GM19351 (cell line): ENCODE measurements around the gene ADGRL3.

ENCODE experiments used
- ATAC-seq: cut with Tn5 transposase; IDR thresholded peaks from one replicate; pipeline ENCODE4 v1.9.1; 2021; ENCODE audit warnings: mild to moderate bottlenecking, moderate library complexity; ENCODE audit not compliant: unreplicated experiment

Gene ADGRL3

DNA sequence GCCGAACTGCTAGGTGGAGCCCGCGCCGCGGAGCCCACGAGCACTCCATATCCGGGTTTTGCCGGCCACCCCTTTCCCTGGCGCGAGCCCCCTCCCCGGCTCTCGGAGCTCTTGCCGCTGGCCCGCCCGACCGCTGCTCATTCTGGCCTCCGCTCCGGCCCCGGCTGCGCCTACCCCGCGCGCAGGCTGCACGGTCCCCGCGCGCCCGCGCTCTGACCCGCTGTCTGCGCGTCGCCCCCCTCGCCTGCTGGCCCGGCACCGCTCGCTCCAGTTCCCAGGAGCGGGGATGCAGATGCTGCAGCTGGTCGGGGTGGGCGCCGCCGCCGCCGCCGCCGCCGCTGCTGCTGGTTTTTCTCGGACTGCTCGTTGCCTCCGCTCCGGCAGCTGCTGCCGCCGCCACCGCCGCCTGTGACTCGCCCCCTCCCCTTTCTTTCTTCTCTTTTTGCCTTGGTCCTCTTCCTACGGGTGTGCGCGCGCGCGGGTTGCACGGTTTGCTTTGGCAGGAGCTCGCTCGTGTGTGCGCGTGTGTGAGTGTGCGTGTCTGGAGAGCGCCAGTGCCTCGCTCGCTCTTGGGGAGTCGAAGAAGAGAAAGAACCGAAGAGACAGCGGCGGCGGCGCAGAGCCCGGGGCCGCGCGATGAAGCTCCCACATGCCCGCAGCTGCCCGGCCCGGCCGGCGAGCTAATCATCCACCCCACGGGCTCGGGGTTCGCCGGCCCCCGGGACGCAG is at the start of gene ADGRL3:
Gene ADGRL3, plus strand, starts transcription at position 140 of the 729 bp plus-strand sequence.
- no peak for ATAC-seq

DNA sequence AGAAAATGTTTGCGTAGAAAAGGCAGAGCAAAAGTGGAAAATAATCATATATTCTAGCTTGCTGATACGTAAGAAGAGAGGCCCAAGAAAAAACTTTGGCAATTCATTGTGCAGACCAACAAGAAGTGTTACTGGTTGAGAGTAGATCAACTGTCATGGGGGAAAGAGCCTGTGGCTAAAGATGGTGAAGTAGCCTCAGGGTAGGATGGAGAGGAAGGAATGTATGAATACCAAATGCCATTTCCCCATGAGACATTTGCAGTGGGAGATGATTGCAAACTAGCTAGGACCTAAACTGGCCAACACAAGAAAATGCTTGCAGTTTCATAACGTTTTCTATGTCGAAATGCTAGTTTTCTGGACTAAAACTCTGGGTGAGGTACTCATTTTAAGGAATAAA is 47.7 kb upstream of the ADGRL3 start:
- ATAC-seq: no peak

DNA sequence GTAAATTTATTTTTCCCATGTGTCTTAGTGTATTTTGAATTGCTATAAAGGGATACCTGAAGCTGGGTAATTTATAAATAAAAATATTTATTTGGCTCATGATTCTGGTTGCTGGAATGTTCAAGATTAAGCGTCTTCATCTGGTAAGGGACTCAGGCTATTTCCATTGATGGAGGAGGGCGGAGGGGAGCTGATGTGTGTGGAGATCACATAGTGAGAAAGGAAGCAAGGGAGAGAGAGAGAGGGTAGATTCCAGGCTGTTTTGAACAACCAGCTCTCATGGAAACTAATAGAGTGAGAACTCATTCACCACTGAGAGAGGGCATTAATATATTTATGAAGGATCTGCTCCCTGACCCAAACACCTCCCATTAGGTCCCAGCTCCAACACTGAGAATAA is 39.6 kb upstream of the ADGRL3 start:
- ATAC-seq: no peak

DNA sequence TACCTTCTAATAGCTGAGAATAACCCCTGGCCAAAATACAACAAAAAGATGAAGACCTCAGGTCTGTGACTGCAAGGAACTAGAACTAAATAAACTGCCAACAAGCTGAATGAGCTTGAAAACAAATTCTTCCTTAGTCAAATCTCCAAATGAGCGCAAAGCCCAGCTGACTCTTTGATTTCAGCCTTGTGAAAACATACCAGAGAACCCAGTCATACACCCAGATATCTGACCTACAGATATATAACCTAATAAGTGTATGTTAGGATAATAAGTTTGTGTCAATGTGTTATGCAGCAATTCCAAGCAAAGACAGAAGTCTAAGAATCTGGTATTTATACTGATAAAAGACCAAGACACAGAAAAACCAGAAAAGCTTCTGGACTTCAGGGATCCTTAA is 38.0 kb upstream of the ADGRL3 start:
- ATAC-seq: no peak

DNA sequence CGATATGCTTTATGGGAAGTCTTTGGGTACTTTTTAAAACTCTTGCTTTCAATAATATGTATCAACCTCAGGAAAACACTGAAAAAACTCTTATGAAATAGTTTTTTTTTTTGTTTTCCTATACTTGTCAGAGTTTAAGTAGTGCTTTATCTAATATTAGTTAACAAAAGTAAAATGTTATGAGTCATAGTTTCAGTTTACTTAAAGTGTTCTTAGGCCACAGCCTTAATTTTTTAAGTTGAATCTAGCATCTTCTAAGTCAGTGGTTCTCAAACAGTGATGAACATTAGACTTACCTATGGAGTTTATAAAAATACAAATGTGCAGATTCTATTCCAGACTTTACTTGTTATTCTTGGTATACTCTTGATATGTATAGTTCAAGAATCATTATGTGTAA is 26.3 kb upstream of the ADGRL3 start:
- no peak for ATAC-seq

DNA sequence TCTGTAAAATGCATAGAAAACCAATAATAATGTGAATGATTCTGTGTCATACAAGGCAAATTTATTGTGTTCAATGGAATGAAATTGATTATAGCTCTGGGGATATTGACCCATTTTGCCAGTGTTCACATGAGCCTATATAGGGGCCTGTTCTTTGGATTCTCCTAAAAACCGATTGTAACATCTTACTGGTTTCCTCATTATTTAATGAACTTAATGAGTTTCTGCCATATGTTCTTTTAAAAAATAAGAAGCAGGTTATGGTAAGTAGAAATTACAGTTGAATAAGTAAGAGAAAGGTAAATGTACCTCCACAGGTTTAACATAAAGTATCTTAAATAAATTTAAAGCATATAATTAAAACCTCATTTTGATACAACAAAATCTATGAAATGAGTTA is 24.6 kb upstream of the ADGRL3 start:
- ATAC-seq: no peak

DNA sequence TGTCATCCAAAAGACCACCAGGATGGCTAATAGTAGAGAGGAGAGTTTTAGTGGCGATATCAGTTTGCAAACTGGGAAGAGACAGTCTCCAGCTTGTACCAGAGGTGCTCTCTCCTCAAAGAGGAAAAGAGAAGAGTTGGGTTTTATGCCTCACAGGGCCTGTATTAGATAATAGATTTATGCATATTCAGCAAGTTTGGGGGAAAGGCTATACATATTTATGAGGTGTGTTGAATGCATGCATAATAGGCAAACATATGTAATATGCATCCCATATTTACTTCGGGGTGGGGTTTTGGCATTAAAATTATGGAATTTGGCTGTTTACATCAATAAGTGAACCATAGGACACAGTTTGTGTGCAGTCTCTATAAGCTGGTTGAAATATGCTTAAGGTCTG is 22.8 kb upstream of the ADGRL3 start:
- ATAC-seq: no peak

DNA sequence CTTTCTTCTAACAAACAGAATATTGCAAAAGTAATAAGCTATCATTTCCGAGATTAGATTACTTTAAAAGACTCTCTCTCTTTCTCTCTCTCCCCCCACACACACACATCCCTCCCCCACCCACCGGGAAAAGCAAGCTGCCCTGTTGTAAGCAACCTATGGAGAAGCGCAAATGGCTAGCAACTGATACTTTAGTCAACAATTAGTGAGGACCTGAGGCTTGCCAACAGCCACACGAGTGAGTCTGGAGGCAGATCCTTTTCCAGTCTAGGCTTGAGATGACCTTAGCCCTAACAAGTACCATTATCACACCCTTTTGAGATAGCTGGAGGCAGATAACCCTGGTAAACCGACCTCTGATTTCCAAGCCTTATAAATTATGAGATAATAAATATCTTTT is 19.7 kb upstream of the ADGRL3 start:
- ATAC-seq: no peak

DNA sequence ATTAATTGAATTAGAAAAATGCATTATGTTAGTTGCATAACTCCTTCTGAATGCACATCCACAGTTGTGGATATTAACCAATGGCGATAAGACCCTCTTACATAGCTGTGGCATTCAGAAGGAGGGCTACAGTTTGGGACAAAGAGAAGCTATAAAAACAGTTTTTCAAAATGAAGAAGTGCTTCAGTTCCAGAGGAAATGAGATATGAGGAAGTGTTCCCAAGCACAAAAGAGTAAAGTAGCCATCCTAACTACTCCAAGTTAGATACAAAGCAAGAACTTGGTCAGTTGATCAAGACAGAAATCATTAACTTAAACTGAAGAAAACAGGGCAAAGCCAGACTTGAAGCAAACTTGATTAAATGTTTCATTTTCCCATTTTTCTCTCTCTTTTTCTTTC is 17.2 kb upstream of the ADGRL3 start:
- no peak for ATAC-seq

DNA sequence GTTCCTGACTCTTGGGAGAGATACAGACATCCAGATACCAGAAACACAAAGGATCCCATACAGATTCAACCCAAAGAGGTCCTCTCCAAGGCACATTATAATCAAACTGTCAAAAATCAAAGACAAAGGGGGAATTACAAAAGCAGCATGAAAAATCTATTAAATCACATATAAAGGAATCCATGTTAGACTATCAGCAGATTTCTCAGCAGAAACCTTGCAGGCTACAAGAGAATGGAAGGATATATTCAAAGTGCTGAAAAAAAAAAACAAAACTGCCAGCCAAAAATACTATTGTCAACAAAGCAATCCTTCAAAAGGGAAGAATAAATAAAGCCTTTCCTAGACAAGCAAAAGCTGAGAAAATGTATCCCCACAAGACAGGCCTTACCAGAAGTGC is 14.8 kb upstream of the ADGRL3 start:
- ATAC-seq: no peak

DNA sequence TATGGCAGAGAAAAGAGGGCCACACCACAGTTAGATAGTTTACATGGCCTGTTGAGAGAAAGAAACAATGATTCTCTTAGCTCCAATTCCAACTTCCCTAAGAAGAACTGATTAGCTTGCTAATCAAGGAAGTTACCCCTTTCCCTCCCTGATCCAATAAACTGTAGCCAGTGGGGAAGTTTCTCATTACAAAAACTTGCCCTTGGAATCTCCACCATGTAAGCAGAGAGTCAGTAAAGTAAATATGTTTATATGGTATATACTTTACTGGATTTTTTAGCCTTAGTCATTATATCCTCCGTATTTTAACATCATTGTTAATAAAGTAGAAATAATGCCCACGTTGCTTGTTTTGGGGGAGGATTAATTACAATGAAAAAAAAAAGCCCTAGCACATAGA is 7.7 kb upstream of the ADGRL3 start:
- ATAC-seq: no peak

DNA sequence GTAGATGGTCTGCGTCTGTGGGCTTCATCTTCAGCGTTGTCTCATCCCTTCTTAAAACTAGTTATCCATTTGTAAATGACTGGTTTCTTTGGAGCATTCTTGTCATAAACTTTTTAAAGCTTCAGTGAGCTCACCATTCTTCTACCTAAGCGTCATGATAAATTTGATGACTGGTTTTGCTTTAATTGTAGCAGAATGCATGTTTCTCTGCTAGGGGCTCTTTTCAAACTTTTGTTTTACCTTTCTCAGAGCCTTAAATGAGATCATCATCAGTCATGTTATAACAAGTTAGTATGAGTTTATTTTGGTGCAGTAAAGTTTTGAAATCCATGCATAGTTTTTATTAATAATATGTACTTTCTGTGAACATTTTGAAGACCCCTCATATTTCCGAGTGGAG is 6.3 kb upstream of the ADGRL3 start:
- ATAC-seq: no peak

DNA sequence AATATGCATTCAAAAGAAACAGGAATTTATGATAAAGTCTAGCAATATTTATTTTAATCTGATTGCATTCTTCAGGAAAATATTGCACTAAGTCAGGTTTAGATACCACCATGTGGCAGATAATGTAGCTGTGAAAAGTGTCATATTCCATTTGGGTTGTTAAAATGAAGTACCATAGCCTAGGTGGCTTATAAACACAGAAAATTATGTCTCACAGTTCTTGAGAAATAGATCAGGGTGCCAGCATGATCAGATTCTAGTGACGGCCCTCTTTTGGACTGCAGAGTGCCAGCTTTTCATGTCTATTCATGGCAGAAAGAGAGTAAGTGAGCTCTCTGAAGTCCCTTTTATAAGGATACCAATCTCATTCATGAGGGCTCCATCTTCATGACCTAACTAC is 5.6 kb upstream of the ADGRL3 start:
- ATAC-seq: no peak

DNA sequence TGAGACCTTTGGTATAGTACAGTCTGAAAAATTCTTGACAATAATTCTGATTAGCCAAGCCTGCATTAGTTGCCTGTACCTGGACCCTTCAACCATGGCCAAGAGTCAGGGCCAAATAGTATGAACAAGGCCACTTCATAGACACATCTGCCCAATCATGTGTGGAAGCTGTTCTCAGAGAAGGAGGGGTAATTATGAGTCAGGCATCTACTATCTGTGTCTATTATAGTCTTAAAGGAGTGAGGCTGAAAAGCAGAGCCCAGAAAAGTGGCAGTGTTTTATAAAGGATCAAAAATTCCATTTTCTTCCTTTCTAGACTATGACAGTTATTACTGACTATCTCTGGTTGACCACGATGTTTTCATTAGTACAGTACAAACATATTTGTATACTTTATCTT is 5.0 kb upstream of the ADGRL3 start:
- no peak for ATAC-seq

DNA sequence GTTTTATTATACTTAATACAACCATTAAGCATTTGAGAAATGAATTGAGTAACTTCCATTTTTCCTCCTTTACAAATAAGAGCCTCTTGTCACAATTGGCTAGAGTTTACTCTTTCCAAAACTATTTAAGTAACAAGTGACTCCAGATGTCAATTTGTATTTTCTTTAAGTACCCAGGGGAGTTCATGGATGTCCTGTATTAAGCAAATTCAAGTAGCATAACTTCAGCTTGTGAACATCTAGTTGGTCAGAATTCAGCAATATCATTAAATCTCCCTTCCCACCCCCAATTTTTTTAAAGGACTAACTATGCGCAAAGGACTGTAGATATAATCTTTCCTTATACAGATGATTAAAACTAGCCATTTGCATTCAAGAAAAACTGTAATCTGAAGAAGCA is 1.4 kb upstream of the ADGRL3 start:
- ATAC-seq: no peak

DNA sequence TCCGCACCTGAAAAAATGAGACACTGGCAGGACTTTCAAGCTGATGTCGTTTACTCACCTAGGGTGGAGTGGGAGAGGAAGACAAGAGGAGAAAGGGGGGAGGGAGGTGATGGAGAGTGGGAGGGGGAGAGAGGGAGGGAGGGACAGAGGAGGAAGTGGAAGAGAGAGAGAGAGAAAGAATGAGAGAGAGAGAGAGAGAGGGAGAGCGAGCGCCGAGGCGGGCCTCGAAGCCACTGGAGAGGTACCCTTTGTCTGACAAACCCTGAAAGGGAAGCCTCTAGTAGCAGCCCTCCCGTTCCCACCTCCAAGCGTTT is 296 bp upstream of the ADGRL3 start:
- no peak for ATAC-seq

DNA sequence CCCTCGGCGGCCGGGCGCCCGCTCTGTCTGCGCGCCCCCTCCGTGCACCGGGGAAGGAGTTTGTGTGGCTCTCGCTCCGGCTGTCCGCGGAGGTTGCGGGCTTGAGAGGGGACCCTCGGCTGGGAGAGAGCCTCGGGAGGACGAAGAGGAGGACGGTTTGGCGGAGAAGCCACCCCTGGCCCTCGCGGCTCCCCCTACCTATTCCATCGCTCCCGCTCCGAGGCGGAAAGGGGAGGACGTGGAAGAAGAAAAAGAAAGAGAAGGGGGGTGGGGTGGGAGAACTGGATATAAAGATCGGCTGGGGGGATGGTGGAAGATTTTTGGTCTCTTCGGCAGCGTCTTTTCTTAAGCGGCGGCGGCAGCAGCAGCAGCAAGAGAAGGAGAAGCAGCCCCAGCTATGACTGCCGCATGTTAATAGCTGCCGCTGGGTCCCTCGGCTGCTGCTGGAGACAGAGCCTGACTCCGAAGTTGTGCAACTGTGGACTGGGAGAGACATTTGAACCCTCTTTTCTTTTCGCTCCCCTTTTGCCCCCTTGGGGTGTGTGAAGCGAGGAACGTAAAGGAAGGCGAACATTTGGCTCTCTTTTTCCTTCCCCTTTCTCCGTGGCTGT is 895 bp downstream of the ADGRL3 start:
- no peak for ATAC-seq

DNA sequence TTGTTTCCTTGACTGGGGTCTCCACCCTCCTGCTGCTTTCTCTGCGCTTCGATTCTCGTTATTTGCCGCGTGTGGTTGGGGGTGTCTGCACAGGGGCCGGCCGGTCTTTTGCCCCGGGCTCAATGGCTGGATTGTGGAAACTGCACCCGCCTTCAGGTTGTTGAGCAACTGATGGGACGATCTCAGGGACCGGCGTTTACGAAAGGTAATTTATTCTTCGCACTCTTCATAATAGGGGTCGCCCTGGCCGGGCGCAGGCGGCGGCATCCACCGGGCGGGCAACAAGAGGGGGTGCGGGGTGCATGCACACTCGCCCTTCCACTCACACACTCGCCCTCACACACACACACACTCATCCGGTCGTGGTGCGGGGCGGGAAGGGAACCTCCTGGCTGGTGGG is 1.4 kb downstream of the ADGRL3 start:
- no peak for ATAC-seq

DNA sequence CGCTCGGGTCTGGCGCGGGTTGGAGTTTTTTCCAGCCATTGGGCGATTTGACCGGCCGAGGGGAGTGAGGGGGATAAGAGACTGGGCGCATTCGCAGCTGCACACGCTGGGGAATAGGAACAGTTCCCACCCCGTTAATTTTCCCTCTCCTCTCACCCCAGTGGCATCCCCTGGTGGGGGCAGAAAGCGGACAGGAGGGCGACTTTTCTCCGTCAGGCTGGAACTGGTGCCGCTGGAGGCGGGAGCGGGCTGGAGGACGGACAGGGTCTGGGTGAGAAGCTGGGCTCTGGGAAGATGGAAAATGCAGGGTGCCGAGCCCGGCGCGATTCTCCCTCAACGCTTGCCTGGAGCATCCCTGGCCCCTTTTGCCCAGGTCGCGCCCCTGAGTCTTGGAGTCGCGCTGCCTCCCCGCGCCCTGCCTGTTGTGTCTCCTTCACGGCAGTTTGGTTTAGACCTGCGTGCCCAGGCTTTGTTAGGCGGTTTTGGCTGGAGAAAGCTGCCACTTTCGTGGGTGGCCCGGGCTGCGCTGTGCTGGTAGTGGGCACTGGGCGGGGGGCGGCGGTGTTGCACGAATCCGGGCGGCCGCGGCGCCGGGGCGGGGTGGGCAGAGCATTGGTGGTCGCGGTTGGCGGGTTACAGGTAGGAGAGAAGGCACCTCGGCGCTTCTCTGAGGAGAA is 2.0 kb downstream of the ADGRL3 start:
- no peak for ATAC-seq

DNA sequence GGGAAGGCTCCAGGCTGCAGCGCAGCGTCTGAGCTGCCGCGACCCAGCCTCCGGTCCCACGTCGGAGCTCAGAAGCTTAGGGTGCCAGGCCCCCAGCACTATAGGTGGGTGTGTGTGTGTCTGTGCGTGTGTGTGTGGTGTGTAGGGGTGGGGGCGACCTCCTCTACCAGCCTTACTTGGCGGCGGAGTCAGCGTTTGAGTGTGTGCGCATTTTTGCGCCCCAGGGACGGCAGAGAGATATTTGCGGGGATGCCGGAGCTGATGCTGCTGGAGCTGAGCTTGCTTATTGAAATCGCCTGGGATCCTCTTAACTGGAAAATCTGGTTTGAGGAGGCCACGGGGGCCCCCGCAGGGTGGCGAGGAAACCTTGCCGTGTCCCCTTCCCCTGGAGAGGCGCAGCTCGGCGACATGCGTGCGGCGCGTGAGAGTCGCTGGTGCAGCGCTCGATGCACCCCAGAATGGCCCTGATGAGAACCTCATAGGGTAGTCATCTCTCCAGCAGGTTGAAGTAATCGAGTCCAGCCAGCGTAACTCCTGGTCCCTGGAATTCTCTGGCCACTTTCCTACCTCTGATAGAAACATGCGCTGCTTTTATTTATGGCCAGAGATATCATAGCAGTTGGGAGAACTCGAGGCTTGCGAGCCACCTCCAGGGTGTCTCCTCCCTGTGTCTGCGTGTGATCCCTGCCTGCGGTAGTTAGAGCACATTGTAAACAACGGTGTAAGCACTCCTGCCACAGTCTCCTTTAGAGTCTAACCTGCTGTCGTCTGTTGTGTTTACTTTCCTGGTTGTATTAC is 2.7 kb downstream of the ADGRL3 start:
- ATAC-seq: no peak

DNA sequence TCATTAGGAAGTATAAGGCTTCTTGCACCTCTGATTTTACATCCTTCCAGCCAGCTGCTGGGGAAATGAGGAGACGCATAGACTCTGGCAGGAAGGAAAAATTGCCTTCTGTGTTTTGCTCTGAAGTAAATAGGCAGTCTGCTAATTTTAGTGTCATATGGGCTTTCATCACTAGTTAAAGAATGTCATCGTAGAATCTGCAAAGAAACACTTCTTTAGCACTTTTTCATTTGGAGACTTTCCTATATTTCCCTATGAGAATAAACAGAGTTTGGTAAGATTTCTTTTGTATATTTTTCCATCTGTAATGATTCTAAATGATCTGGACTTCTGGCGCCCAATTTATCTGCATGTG is 3.3 kb downstream of the ADGRL3 start:
- ATAC-seq: no peak
